ENCODE measurements around the gene GYS1. TPM values are rescaled to one million over a fixed set of nuclear protein-coding genes. Genes with fewer than 3 reads are reported as not detected.
"Not testable (repeated sequence)": the region's sequence is repeated elsewhere in the genome, so short reads cannot be mapped to it uniquely, and the experiment has no call there.

GYS1 gene
- total RNA-seq = 10 to 100 TPM; 13.0 to 63.6 (median 46.4) TPM
- polyA plus RNA-seq = 10 to 100 TPM; 13.0 to 25.5 (median 15.5) TPM
- long read RNA-seq, donor 1, partial matches to known transcripts = 0 of 1 reads
- long read RNA-seq, donor 1, other reads (novel, unspliced or antisense) = 0 of 1 reads
- long read RNA-seq, donor 2, partial matches to known transcripts = 0 of 1 reads
- long read RNA-seq, donor 2, other reads (novel, unspliced or antisense) = 0 of 1 reads
- long read RNA-seq, donor 3 = 0 reads
- long read RNA-seq, donor 4 = 0 reads
- long read RNA-seq, donor 5, partial matches to known transcripts = 0 of 4 reads
- long read RNA-seq, donor 5, other reads (novel, unspliced or antisense) = 0 of 4 reads
- long read RNA-seq, donor 6, partial matches to known transcripts = 7 of 10 reads
- long read RNA-seq, donor 6, other reads (novel, unspliced or antisense) = 0 of 10 reads
- long read RNA-seq, donor 7, partial matches to known transcripts = 0 of 1 reads
- long read RNA-seq, donor 7, other reads (novel, unspliced or antisense) = 0 of 1 reads
- long read RNA-seq, donor 8, partial matches to known transcripts = 0 of 3 reads
- long read RNA-seq, donor 8, other reads (novel, unspliced or antisense) = 0 of 3 reads
- long read RNA-seq, donor 9, partial matches to known transcripts = 21 of 21 reads
- long read RNA-seq, donor 9, other reads (novel, unspliced or antisense) = 0 of 21 reads
- long read RNA-seq, donor 10, partial matches to known transcripts = 0 of 1 reads
- long read RNA-seq, donor 10, other reads (novel, unspliced or antisense) = 0 of 1 reads

DNA sequence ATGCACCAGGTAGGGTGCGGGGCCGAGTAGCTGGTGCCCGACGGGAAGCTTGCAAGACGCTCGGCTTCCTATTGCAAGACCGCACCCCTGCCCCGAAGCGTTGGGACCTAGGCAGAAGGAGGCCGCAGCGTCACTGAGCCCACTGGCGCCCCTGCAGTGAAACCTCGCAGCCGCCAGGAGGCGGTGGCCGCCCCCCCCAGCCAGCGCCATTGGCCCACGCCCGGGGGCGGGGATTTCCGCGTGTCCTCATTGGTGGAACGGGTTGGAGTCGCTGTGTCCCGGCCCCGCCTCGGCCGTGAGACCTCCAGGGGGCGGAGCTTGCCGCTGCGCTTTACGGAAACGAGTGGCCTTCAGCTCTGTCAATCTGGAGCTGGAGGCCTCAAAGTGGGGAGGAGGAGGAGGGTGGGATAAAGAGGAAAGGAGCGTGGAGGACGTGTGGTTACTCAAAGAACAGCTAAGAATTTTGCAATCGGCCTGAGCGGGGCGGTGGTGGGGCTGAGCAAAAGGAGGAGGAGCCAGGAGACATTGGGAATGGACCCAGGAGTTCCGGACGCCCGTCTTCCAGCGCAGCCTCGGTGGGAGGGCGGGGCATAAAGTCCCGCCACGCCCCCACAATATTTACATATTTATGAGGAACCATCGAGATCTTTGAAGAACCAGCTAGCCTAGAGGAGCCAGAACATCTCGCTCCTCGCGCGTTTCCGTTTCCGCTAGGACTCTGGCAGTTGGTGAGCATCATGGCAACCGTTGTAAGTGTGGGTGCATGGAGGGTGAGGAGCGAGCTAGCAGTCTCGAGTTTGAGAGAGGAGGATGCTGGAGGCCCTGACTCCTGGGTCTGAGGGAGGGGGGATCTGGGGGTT is at the start of gene GYS1, which contains the start of gene RUVBL2:
Gene GYS1, minus strand, starts transcription at position 135 of the 860 bp plus-strand sequence. CDS start 197 bp downstream, outside the sequence.
Gene RUVBL2, plus strand, starts transcription at position 713 of the 860 bp plus-strand sequence. Its CDS starts 25 bp downstream, at position 738.
- Histone ChIP-seq H3K4me3 (peak within 1 kb of the TSS; percentile 57 to 81 (median 71)), H3K36me3 (peaks cover 8 to 29% (median 24%) of the 10 kb centered on the region in 4 donors), H3K9me3 (no peaks in the 10 kb centered on the region), H3K27ac (peak within 1 kb of the TSS; percentile 85 to 96 (median 94)), H3K4me1 (peaks cover 32 to 47% (median 42%) of the 10 kb centered on the region in 4 donors), H3K27me3 (no peaks in the 10 kb centered on the region)
- intact Hi-C loops (cut with DNase I; ENCODE audit: low total_unique reads) = no loop called here
- DNase-seq = peak; percentile 100
- TF ChIP-seq EP300 (IDR thresholded peaks at IDR 0.05) (no peak), POLR2A (IDR thresholded peaks at IDR 0.05) (peak in 2 of 4 donors; percentile 54 to 79), POLR2AphosphoS5 (IDR thresholded peaks at IDR 0.05) (peak; percentile 96 to 99 (median 99))
- TF ChIP-seq, protein P1, sequence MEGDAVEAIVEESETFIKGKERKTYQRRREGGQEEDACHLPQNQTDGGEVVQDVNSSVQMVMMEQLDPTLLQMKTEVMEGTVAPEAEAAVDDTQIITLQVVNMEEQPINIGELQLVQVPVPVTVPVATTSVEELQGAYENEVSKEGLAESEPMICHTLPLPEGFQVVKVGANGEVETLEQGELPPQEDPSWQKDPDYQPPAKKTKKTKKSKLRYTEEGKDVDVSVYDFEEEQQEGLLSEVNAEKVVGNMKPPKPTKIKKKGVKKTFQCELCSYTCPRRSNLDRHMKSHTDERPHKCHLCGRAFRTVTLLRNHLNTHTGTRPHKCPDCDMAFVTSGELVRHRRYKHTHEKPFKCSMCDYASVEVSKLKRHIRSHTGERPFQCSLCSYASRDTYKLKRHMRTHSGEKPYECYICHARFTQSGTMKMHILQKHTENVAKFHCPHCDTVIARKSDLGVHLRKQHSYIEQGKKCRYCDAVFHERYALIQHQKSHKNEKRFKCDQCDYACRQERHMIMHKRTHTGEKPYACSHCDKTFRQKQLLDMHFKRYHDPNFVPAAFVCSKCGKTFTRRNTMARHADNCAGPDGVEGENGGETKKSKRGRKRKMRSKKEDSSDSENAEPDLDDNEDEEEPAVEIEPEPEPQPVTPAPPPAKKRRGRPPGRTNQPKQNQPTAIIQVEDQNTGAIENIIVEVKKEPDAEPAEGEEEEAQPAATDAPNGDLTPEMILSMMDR (IDR thresholded peaks at IDR 0.05) = peak in 6 of 7 experiments; percentile 92 to 99 (median 98)
- WGBS, 5 donors = 0 to 1% (median 1%) methylated on average over 32 to 56 of the region's 56 CpGs

GRCh38 chr19:49042666-49043065 is 49.6 kb upstream of the GYS1 start:
- intact Hi-C loops (cut with DNase I; ENCODE audit: low total_unique reads) = not testable (repeated sequence)

GRCh38 chr19:49042177-49042576 is 49.1 kb upstream of the GYS1 start:
- H3K36me3 ChIP-seq = no peaks in the 10 kb centered on the region
- peaks cover 0 to 5% (median 0%) of the 10 kb centered on the region in 3 donors for H3K27me3 ChIP-seq
- H3K27ac ChIP-seq = no peak overlapping the region
- DNase-seq = no peak
- WGBS, 5 donors = 53 to 78% (median 60%) methylated on average over 10 to 17 of the region's 17 CpGs
- intact Hi-C loops (cut with DNase I; ENCODE audit: low total_unique reads) = no loop called here
- no peak for TF ChIP-seq POLR2AphosphoS5 (IDR thresholded peaks at IDR 0.05)
- no peak for TF ChIP-seq POLR2A (IDR thresholded peaks at IDR 0.05)
- TF ChIP-seq, protein P1 (IDR thresholded peaks at IDR 0.05) = no peak
- no peak for TF ChIP-seq EP300 (IDR thresholded peaks at IDR 0.05)
- no peaks in the 10 kb centered on the region for H3K4me1 ChIP-seq
- no peaks in the 10 kb centered on the region for H3K9me3 ChIP-seq
- no peak overlapping the region for H3K4me3 ChIP-seq

More at GRCh38 chr19:49042666-49043065, 49.6 kb upstream of the GYS1 start:
- DNase-seq, H3K36me3 ChIP-seq, H3K27ac ChIP-seq, H3K4me1 ChIP-seq, H3K27me3 ChIP-seq, H3K4me3 ChIP-seq, H3K9me3 ChIP-seq: not testable (repeated sequence)
- WGBS, 5 donors = 73 to 92% (median 81%) methylated on average over 2 to 4 of the region's 4 CpGs

GRCh38 chr19:49039736-49040135 is 46.6 kb upstream of the GYS1 start:
- H3K27ac ChIP-seq; H3K4me1 ChIP-seq; H3K9me3 ChIP-seq; H3K4me3 ChIP-seq; DNase-seq; intact Hi-C loops (cut with DNase I; ENCODE audit: low total_unique reads); H3K27me3 ChIP-seq; H3K36me3 ChIP-seq: not testable (repeated sequence)
- 46 to 69% (median 53%) methylated on average over 8 to 9 of the region's 9 CpGs for WGBS, 5 donors

DNA sequence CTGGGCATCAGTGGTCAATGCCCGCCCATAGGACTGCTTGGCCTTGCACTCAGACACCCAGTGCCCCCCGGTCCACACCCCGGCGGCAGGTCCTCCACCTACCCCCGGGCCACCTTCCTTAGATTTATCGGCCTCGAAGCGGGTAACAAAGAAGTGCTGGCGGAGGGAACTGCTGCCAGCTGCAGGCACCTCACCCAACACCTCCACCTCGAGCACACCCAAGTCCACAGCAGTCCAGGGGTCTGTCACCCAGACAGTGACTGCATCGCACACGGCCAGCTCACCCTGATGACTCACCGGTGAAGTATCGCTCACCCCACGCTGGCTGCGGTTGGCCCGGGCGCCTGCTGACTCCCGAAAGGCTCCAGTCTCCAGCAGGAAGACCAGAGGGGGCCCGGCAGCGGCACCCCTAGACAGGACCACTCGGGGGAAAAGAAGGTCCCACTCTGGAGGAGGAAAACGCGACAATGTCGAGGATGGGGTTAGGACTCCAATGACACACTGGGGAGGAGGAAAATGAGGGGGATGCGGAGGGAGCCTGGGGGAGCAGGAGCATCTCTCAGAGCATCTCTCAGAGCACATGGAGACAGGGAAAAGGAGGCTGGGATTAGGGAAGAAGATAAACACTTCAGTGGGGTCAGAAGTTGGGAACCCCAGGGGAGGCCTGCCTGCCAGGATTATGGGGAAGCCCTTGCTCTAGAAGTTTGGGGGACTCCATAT is 45.6 kb upstream of the GYS1 start:
- not testable (repeated sequence) for H3K36me3 ChIP-seq
- WGBS, 5 donors = 85 to 86% (median 85%) methylated on average over 17 to 26 of the region's 26 CpGs

DNA sequence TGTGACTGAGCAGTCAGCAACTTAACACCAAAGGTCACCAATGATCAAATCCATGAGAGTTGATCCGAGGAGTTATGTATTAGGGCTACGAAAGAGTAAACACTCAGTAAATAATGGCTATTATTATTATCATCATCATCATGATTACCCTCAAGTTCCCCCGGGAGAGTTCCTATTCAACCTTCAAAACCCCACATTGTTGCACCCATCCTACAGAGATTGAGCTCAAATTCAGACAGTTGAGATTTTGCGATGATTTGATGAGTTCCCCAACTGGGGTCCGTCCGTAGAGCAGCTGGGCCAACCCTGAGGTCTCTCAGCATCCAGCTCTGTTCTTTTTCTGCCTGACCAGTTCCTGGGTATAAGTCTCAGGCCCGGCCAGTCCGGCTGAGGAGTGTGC is 45.0 kb upstream of the GYS1 start:
- H3K27ac ChIP-seq; H3K4me3 ChIP-seq; H3K4me1 ChIP-seq; H3K27me3 ChIP-seq; H3K9me3 ChIP-seq; intact Hi-C loops (cut with DNase I; ENCODE audit: low total_unique reads); DNase-seq; H3K36me3 ChIP-seq: not testable (repeated sequence)
- WGBS, 5 donors = 80 to 92% (median 85%) methylated on average over 6 to 7 of the region's 8 CpGs

More for the DNA sequence above, 45.6 kb upstream of the GYS1 start:
- H3K9me3 ChIP-seq; H3K4me1 ChIP-seq; intact Hi-C loops (cut with DNase I; ENCODE audit: low total_unique reads); DNase-seq; H3K4me3 ChIP-seq; H3K27me3 ChIP-seq; H3K27ac ChIP-seq: not testable (repeated sequence)

All from stomach (tissue), 19 donors.